Anterior cingulate cortex (tissue), 58 donors: Measurements from ENCODE around the gene EPHA5.

Experiments used
- DNase-seq, 58 donors: peaks; one replicate each; lab custom pipeline; 2025; lab: John Stamatoyannopoulos, UW

The EPHA5 gene

GRCh38 chr4:65635051-65635821, 35.1 kb downstream of the EPHA5 start:
- no peak for DNase-seq

DNA sequence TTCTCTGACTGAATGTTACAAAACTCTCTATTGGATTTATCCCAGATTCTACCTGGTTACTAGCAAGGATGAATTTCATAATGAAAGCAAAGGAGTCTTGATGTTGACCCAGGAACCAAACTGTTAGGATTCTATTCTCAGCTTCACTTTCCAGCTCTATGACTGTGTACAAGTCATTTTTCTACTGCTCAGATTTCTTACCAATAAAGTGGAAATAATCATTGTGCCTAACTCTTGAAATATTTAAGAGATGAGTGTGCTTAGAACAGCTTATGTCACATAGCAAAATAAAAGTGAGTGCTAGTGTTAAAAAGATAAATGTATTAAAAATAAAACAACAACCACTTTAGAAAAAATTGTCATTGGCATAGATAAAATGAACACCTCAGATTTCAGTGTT, 45.6 kb downstream of the EPHA5 start:
- no peak for DNase-seq

GRCh38 chr4:65623506-65623905, 46.8 kb downstream of the EPHA5 start:
- DNase-seq: no peak

DNA sequence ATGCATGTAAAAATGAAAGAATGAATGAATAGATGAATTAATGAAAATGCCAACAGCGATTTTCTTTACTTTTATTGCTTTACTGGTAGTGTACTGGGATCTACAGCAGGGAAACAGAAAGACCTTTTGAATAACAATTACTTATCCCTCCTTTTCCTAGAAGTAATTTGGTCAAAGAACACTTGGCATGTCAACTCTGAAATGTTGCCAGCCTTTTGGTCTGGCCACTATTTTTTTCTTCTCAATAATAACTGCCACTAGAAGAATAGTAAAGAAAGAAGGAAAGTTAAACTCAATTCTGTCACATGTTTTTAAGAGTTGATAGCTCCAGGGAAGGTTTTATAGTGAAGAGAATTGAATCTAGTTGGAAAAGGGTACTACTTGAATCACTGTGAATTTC, 52.9 kb downstream of the EPHA5 start:
- no peak for DNase-seq

DNA sequence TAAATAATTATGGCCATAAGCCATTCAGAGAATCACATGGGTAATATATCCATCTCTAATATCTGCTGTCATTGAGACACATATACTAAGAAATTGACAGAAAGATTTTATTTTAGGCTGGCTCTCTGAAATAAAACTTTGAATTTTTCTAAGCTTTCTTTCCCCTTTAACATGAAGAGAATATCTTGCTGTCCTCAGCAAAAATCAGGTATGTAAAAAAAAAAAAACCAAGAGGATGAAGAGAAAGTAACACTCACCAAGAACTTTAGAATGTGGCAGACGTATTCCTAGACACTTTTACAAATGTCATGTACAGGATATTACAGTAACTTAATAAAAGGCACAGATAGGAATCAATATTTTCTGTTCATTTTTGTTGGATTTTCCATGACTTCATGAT, 65.8 kb downstream of the EPHA5 start:
- DNase-seq: no peak

GRCh38 chr4:65600656-65601055, 69.6 kb downstream of the EPHA5 start:
- DNase-seq: no peak

GRCh38 chr4:65599340-65599739, 70.9 kb downstream of the EPHA5 start:
- DNase-seq: no peak

DNA sequence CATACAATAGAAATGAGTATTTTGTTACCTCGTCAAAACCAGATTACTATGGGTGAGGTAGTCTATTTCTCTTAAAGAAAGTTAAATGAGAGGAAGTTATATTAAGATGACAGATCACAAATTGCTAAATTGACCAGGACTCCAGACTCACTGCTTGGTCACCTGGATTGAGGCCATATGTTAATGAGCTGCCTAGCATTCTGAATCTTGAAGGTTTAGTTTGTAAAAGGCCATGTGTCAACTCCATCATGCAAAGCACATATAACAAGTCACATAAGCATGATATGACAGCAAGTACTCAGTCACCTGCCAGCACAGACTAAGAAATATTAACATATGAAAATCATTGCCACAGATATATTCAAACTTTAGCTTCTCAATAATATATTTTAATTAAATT, 72.6 kb downstream of the EPHA5 start:
- DNase-seq: no peak

DNA sequence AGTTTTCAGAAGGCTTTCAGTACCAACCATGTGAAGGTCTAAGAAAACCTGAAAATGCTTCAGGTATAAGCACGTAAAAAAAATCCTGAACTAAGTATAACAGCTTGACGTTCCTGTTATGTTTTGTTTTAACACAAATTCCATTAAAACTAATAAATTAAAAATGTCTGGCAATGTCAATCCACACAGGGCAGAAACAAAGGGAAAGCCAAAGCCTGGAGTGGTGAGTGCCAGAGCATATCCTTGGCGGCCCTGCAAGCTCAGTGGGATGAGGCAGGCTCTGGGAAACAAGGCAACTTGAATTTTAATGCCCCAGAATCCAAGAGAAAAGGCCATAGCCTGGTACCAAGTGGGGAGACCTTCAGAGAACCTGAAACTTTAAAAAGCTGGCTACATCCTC, 78.2 kb downstream of the EPHA5 start:
- no peak for DNase-seq

DNA sequence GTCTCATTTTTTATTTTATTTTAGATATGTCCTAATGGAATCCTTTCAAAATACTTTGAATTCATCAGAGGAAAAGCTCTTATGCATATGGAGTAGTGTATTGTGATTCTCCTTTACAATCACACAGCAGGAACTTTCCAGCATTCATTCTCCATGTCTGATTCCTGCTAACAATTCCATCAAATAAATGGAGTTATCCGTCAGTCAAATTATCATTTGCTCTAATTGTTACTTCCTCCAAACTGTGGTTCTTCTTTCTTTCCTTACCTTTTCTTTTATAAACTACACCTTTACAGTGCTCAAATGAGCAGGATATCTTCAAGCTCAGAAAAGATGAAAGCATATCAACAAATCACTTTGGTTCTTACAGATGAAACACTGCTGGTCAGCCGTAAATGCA, 80.4 kb downstream of the EPHA5 start:
- no peak for DNase-seq

DNA sequence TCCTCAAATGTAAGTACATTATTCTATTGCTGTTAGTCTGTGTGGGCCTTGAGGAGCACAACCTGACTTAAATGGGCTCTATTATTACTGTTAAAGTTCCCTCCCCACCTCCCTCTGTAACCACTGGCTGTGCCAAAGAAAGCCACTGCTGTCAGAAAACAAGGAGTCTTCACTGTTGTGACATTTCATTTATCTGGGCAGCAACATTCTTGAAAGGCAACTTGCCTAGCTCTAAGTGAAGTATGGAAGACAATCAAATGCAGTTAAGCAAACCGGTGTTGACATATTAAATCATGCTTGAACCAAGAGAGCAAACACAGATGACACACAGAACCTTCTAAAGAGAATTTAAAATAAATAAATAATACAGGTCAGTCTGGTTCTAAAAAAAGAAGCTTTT, 81.0 kb downstream of the EPHA5 start:
- no peak for DNase-seq

DNA sequence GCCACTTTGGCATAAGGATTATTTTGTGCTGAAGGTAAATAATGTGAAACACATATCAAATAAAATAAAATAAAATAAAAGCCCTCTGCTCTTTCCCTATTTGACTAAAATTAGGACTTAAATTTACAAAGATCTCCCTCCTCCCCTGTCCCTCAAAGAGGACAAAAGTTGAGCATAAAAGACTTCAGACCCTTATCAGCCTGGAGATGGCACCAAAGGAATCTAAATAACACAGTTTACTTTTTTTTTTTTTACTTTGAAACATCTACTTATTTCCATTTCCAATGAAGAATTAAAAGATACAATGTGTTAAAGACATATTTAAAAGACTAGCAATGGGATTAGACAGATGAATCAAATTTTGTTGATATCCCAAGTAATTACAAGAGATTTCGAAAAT, 89.7 kb downstream of the EPHA5 start:
- no peak for DNase-seq

DNA sequence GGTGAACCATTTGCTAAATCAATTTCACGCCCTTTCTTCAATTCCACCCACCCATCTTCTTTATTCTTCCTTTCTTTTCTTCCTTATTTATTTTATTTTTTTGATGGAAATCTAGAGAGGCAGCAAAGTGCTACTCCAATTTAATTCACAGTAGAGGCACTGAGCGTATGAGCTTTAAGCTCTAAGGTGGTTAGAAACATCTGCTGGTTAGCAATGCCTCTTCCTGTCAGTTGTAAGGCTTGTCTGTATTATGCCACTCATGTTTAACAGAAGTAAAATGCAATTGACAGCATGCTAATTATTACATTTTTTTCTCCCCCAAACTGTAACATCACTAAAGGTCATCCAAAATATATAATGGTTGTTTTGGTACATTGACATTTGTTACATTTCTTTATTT, 103.8 kb downstream of the EPHA5 start:
- DNase-seq: no peak

DNA sequence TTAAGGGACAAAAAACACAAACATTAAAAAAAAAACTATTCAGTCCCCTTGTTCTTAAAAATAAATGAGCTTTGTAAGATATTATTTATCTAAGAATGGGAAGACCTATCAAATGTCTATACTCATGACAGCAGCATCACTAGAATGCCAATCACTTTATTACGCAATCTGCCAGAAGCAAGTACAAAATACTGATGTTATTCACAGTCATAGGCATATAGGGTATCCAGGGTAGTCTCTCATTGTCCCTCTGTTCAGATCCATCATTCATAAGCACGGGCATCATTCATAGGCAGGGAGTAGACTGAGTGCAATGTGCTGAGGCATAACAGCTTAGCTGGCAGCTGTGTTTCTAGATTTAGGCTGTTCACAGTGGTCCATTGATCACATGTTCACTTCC, 109.1 kb downstream of the EPHA5 start:
- DNase-seq: no peak

- DNase-seq: no peak
Observed at GRCh38 chr4:65559270-65559669, 111.0 kb downstream of the EPHA5 start.

DNA sequence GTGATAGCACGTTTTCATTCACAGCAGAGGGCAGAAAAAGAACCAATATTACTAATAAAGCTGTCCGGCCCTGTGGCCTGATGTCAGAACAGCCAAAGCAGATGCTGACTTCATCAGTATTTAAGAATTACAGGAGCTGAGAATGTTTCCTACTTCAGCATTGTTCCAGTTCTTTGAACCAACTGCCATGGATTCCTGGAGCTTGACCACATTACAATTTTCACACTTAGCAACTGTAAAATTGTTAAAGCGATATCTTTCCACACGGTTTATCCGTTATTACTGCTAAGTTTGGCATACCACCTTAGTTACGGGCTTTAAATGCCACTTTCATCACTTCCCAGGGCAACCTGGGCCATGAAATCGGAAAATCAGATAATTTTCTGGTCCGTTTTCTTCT, 118.2 kb downstream of the EPHA5 start:
- no peak for DNase-seq

- no peak for DNase-seq
Observed at GRCh38 chr4:65550500-65550899, 119.8 kb downstream of the EPHA5 start.

DNA sequence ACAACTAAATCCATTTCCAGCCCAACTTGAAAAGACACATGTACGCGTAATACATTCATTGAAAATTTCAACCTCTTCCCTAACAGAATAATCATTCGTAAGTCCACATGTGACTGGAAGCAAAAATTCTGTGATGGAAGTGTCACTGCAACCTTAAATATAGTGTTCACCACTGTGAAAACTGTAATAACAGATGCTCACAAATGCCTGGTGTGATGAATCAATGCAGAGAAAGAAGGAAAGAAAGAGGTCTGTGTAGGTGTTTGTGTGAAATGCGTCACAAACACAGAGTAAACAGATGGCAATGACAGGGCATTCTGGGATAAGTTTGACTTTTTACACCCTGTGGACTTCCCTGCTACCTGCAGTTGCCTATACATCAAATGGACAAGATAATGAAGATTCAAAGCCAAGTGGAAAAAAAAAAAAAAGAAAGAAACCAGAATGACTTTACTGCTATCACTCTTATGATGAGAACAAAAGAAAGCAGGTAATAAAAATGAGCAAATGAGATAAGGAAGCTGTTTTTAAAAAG, 123.3 kb downstream of the EPHA5 start:
- peak in 3 of 58 donors; percentile 13 to 36 (median 27) for DNase-seq

- DNase-seq: no peak
Observed at GRCh38 chr4:65538571-65538970, 131.7 kb downstream of the EPHA5 start.

DNA sequence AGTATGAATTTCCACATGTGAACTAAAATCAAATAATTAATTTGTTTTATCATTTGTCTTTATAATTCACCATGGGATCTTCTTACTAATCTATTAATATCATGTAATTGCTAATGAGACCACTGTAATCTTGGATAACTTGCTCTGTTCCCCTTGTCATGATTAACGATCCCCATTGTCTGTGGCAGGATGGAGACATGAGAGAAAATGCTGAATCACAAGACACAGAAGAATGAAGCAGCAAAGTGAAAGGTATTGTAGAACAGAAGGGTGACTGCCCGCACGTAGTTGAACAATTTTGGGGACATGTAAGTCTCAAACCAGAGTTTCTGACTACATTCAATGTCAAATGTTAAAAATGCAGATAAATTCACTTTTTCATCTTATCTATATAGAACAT, 135.2 kb downstream of the EPHA5 start:
- DNase-seq: no peak

DNA sequence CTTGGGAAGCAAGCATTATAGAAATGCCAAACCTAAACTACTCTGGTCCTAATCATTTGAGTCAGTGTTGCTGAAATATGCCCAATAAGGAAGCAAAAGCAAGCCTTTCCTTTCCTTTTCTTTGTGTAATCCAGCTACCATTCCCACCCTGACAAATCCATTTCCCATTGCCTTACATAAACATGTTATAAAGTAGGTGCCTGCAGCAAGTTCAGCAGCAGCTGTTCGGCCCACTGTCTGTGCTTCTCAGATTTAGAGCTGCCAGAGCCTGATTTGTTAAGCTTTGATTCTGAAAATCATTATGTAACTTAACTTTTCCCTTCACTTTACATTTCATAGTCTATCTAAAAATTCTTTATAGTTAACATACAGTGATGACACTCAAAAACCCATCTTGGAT, 148.6 kb downstream of the EPHA5 start:
- DNase-seq: peak in 26 of 58 donors; percentile 0 to 40 (median 2)

DNA sequence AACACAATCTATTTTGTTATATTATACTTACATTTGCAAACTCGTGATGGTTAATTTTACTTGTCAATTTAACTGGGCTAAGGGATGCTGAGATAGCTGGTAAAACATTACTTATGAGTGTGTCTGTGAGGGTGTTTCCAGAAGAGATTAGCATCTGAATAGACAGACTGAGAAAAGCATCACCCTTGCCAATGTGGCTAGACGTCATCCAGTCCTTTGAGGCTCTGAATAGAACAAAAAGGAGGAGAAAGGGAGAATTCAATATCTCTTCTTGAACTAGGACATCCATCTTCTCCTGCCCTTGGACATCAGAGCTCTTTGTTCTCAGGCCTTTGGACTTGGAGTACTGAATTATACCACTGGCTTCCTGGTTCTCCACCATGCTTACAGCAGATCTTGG, 154.6 kb downstream of the EPHA5 start:
- no peak for DNase-seq

DNA sequence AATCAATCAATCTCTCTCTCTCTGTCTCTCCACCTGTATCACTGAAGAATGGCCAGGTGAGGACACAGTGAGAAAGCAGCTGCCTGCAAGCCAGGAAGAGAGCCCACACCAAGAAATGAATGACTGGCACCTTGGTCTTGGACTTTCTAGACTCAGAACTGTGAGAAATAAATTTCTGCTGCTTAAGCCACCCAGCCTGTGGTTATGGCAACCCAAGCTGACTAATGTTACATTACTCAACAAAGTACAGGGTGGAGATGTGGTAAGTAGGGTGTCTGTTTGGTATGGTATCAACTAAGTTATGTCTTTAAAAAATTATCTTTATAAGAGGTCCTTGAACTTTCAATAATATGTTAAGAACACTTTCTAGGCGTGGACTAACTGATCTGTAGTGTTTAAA, 159.3 kb downstream of the EPHA5 start:
- DNase-seq: no peak
